ENCODE data around the gene PIERCE2.
"Not testable (repeated sequence)": the region's sequence is repeated elsewhere in the genome, so short reads cannot be mapped to it uniquely, and the experiment has no call there.

The PIERCE2 gene

GRCh38 chr15:55434989-55435825 is 26.9 kb downstream of the PIERCE2 start:
- peak in 2 of 6 experiments; percentile 8 to 33 for DNase-seq

DNA sequence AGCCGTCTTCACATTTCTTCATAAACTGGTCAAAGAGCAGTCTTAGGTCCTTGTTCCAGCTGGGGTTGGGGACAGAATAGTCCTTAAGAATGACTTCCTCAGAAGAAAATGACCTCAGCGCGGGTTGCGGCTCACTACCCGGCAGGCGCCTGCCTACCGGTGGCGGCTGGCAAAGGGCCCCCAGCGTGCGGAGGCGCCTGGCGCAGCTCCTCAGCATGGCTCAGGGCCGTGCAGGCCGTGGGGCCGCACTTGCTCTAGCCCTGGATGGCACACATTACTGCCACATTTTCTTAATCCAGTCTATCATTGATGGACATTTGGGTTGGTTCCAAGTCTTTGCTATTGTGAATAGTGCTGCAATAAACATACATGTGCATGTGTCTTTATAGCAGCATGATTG is 34.8 kb downstream of the PIERCE2 start:
- not testable (repeated sequence) for DNase-seq

GRCh38 chr15:55445936-55446335 is 37.6 kb downstream of the PIERCE2 start:
- DNase-seq, result not testable (repeated sequence)

DNA sequence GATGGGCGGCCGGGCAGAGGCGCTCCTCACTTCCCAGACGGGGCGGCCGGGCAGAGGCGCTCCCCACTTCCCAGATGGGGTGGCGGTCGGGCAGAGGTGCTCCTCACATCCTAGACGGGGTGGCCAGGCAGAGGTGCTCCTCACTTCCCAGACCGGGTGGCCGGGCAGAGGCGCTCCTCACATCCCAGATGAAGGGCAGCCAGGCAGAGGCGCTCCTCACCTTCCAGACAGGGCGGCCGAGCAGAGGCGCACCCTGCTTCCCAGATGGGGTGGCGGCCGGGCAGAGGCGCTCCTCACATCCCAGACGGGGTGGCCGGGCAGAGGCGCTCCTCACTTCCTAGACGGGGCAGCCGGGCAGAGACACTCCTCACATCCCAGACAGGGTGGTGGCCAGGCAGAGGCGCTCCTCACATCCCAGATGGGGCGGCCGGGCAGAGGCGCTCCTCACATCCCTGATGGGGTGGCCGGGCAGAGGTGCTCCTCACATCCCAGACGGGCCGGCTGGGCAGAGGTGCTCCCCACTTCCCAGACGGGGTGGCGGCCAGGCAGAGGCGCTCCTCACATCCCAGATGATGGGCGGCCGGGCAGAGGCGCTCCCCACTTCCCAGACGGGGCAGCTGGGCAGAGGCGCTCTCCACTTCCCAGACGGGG is 38.2 kb downstream of the PIERCE2 start:
- DNase-seq, result not testable (repeated sequence)

GRCh38 chr15:55447030-55447394 is 38.7 kb downstream of the PIERCE2 start:
- DNase-seq, result not testable (repeated sequence)

GRCh38 chr15:55457401-55458022 is 49.2 kb downstream of the PIERCE2 start:
- no peak for DNase-seq

DNA sequence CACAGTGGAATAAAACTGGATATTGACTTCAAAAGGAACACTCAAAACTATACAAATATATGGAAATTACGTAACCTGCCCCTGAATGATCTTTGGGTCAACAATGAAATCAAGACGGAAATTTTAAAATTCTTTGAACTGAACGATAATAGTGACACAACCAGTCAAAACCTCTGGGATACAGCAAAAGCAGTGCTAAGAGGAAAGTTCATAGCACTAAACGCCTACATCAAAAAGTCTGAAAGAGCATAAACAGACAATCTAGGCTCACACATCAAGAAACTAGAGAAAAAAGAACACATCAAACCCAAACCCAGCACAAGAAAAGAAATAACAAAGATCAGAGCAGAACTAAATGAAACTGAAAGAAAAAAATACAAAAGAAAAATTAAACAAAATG is 53.2 kb downstream of the PIERCE2 start:
- no peak for DNase-seq

GRCh38 chr15:55468321-55468720 is 60.0 kb downstream of the PIERCE2 start:
- DNase-seq, result no peak

Data from stimulated activated naive CD4-positive, alpha-beta T cell (primary cell).